ENCODE measurements around the gene HSD11B1.
A peak's percentile ranks its signal among the peaks of the same experiment; 100 is the strongest.

HSD11B1 gene

DNA sequence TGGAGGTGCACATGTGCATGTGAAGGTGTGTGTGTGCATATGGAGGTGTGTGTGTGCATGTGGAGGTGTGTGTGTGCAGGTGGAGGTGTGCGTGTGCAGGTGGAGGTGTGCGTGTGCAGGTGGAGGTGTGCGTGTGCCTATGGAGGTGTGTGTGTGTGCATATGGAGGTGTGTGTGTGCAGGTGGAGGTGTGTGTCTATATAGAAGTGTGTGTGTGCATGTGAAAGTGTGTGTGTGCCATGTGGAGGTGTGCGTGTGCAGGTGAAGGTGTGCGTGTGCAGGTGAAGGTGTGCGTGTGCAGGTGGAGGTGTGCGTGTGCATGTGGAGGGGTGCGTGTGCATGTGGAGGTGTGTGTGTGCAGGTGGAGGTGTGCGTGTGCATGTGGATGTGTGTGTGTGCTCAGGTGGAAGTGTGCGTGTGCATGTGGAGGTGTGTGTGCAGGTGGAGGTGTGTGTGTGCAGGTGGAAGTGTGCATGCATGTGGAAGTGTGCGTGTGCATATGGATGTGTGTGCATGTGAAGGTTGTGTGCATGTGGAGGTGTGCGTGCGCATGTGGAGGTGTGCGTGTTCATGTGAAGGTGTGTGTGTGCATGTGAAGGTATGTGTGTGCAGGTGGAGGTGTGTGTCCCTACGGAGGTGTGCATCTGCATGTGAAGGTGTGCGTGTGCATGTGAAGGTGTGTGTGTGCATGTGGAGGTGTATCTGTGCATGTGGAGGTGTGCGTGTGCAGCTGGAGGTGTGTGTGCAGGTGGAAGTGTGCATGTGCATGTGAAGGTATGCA, 66.2 kb downstream of the HSD11B1 start:
- Histone ChIP-seq H3K4me1 (ENCODE audit: control insufficient read depth, insufficient read depth, low read length) (no peaks in the 10 kb centered on the region), H3K27ac (ENCODE audit: low read depth, low read length) (no peak overlapping the region), H3K27me3 (ENCODE audit: control insufficient read depth, insufficient read depth, low read length) (no peaks in the 10 kb centered on the region), H3K36me3 (ENCODE audit: control insufficient read depth, insufficient read depth, low read length) (no peaks in the 10 kb centered on the region), H3K9ac (ENCODE audit: low read depth, low read length) (no peak overlapping the region), H3K9me3 (ENCODE audit: control insufficient read depth, insufficient read depth, low read length) (no peaks in the 10 kb centered on the region), H3K4me3 (ENCODE audit: low read depth, low read length) (no peak overlapping the region)

DNA sequence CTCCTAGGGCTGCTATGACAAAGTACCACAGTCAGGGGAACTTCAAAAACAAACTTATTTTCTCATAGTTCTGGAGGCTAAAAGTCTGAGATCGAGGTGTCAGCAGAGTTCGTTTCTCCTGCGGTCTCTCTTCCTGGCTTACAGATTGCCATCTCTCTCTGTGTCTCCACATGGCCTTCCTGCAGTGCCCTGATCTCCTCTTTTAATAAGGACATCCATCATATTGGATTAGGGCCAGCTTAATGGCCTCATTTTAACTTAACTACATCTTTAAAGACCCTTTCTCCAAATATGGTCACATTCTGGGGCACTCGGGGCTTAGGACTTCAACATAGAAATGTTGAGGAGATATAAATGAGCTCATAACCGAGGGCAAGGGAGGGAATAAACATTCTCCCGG, 67.5 kb downstream of the HSD11B1 start:
- no peak overlapping the region for H3K27ac ChIP-seq (ENCODE audit: low read depth, low read length)
- no peaks in the 10 kb centered on the region for H3K9me3 ChIP-seq (ENCODE audit: control insufficient read depth, insufficient read depth, low read length)
- H3K27me3 ChIP-seq (ENCODE audit: control insufficient read depth, insufficient read depth, low read length) = no peaks in the 10 kb centered on the region
- H3K4me3 ChIP-seq (ENCODE audit: low read depth, low read length) = no peak overlapping the region
- H3K4me1 ChIP-seq (ENCODE audit: control insufficient read depth, insufficient read depth, low read length) = no peaks in the 10 kb centered on the region
- no peak overlapping the region for H3K9ac ChIP-seq (ENCODE audit: low read depth, low read length)
- no peaks in the 10 kb centered on the region for H3K36me3 ChIP-seq (ENCODE audit: control insufficient read depth, insufficient read depth, low read length)

- Histone ChIP-seq H3K36me3 (ENCODE audit: control insufficient read depth, insufficient read depth, low read length) (no peaks in the 10 kb centered on the region), H3K27ac (ENCODE audit: low read depth, low read length) (no peak overlapping the region), H3K9ac (ENCODE audit: low read depth, low read length) (no peak overlapping the region), H3K9me3 (ENCODE audit: control insufficient read depth, insufficient read depth, low read length) (no peaks in the 10 kb centered on the region), H3K4me3 (ENCODE audit: low read depth, low read length) (no peak overlapping the region), H3K27me3 (ENCODE audit: control insufficient read depth, insufficient read depth, low read length) (no peaks in the 10 kb centered on the region), H3K4me1 (ENCODE audit: control insufficient read depth, insufficient read depth, low read length) (no peaks in the 10 kb centered on the region)
Measured at GRCh38 chr1:209774592-209774991, 69.9 kb downstream of the HSD11B1 start.

DNA sequence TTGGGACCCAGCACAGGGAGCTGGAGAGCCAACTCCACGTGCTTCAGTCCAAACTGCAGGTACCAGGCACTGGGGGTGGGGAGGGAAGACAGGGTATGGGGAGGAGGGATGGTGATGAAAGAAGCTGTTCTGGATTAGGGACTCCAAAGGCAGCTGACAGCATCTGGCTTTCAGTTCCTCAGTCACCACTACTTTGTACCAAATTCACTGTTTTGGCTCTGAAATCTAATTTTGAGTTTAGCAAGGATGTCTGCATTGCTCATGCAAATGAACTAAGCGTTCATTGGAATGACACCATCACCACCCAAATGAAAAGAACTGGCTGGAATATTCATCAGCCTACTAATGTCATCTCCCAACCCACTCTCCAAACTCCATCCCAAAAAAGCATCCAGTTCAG, 71.0 kb downstream of the HSD11B1 start:
- no peak overlapping the region for H3K9ac ChIP-seq (ENCODE audit: low read depth, low read length)
- H3K36me3 ChIP-seq (ENCODE audit: control insufficient read depth, insufficient read depth, low read length) = no peaks in the 10 kb centered on the region
- no peaks in the 10 kb centered on the region for H3K9me3 ChIP-seq (ENCODE audit: control insufficient read depth, insufficient read depth, low read length)
- no peaks in the 10 kb centered on the region for H3K4me1 ChIP-seq (ENCODE audit: control insufficient read depth, insufficient read depth, low read length)
- H3K4me3 ChIP-seq (ENCODE audit: low read depth, low read length) = no peak overlapping the region
- no peak overlapping the region for H3K27ac ChIP-seq (ENCODE audit: low read depth, low read length)
- no peaks in the 10 kb centered on the region for H3K27me3 ChIP-seq (ENCODE audit: control insufficient read depth, insufficient read depth, low read length)

DNA sequence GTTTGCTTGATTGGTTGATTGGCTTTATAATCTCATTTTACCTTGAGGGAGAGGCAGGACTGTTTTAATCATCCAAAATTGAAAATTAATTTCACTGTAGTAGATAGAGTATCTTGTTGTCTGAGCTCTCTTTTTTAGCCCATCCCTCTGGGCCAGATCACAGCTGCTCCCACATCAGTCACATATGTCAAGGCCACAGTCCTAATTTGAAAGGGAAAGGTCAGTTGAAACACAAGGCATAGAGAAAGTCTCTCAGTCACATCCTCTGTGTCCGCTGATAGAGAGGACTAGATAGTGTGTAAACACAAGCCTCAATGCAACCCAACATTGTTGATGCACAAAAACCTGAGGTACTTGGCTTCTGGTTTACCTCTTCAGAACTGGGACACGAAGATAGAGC, 72.9 kb downstream of the HSD11B1 start:
- Histone ChIP-seq H3K4me3 (ENCODE audit: low read depth, low read length) (no peak overlapping the region), H3K36me3 (ENCODE audit: control insufficient read depth, insufficient read depth, low read length) (peaks cover 1% of the 10 kb centered on the region), H3K4me1 (ENCODE audit: control insufficient read depth, insufficient read depth, low read length) (no peaks in the 10 kb centered on the region), H3K27me3 (ENCODE audit: control insufficient read depth, insufficient read depth, low read length) (no peaks in the 10 kb centered on the region), H3K9me3 (ENCODE audit: control insufficient read depth, insufficient read depth, low read length) (no peaks in the 10 kb centered on the region), H3K9ac (ENCODE audit: low read depth, low read length) (no peak overlapping the region), H3K27ac (ENCODE audit: low read depth, low read length) (no peak overlapping the region)

- Histone ChIP-seq H3K36me3 (ENCODE audit: control insufficient read depth, insufficient read depth, low read length) (peaks cover 6% of the 10 kb centered on the region), H3K9ac (ENCODE audit: low read depth, low read length) (no peak overlapping the region), H3K4me1 (ENCODE audit: control insufficient read depth, insufficient read depth, low read length) (no peaks in the 10 kb centered on the region), H3K9me3 (ENCODE audit: control insufficient read depth, insufficient read depth, low read length) (no peaks in the 10 kb centered on the region), H3K4me3 (ENCODE audit: low read depth, low read length) (no peak overlapping the region), H3K27me3 (ENCODE audit: control insufficient read depth, insufficient read depth, low read length) (no peaks in the 10 kb centered on the region), H3K27ac (ENCODE audit: low read depth, low read length) (no peak overlapping the region)
Measured at GRCh38 chr1:209778102-209778501, 73.5 kb downstream of the HSD11B1 start.

DNA sequence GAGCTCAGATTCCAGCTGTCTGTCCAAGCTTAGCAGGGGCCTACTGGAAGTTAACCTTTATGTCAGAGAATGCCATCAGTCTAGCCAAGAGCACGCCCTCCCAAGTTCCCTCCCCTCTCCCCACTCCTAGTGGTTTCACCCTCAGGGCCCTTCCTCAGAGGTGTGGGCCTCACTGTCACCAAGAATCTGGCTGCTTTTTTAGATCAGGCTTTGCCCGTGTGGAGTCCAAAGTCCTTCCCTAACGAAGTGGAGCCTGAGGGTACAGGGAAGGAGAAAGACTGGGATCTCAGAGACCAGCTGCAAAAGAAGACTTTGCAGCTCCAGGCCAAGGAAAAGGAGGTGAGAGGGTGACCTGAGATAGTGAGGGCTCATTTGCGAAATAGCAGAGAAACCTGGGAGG, 75.6 kb downstream of the HSD11B1 start:
- H3K4me1 ChIP-seq (ENCODE audit: control insufficient read depth, insufficient read depth, low read length) = peaks cover 4% of the 10 kb centered on the region
- no peak overlapping the region for H3K27ac ChIP-seq (ENCODE audit: low read depth, low read length)
- H3K9me3 ChIP-seq (ENCODE audit: control insufficient read depth, insufficient read depth, low read length) = no peaks in the 10 kb centered on the region
- H3K27me3 ChIP-seq (ENCODE audit: control insufficient read depth, insufficient read depth, low read length) = no peaks in the 10 kb centered on the region
- no peak overlapping the region for H3K4me3 ChIP-seq (ENCODE audit: low read depth, low read length)
- no peak overlapping the region for H3K9ac ChIP-seq (ENCODE audit: low read depth, low read length)
- peaks cover 6% of the 10 kb centered on the region for H3K36me3 ChIP-seq (ENCODE audit: control insufficient read depth, insufficient read depth, low read length)

DNA sequence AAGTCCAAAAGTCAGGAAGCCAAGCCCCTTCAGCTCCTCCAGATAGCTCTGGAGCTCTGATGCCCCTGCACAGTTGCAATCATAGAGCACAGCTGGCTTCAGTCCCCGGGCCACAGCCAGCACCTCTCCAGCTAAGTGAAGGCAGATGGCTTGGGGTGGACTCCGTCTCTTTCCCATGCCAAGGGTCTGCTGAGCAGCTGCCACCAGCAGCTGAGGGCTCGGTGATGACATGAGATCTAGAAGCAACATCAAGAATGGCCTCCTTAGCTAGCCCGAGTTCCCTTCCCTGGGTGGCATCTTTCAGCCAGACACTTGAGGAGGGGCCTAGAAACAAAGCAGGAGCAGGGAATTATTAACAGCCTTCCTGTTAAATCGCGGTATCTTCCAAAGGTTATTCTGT, 78.7 kb downstream of the HSD11B1 start:
- Histone ChIP-seq H3K4me3 (ENCODE audit: low read depth, low read length) (peak overlapping the region; percentile 96), H3K4me1 (ENCODE audit: control insufficient read depth, insufficient read depth, low read length) (peaks cover 4% of the 10 kb centered on the region), H3K27ac (ENCODE audit: low read depth, low read length) (no peak overlapping the region), H3K9ac (ENCODE audit: low read depth, low read length) (0 out of 2 replicates have a peak overlapping the region, but pooled peaks have one; percentile 82), H3K27me3 (ENCODE audit: control insufficient read depth, insufficient read depth, low read length) (no peaks in the 10 kb centered on the region), H3K36me3 (ENCODE audit: control insufficient read depth, insufficient read depth, low read length) (peaks cover 7% of the 10 kb centered on the region), H3K9me3 (ENCODE audit: control insufficient read depth, insufficient read depth, low read length) (no peaks in the 10 kb centered on the region)

All from HUES48 (cell line).